ENCODE results near the gene RRAS.
A peak's percentile ranks its signal among the peaks of the same experiment; 100 is the strongest.

- no peak for TF ChIP-seq CTCF (IDR thresholded peaks at IDR 0.05; ENCODE audit: insufficient read depth, low read length)
- TF ChIP-seq POLR2AphosphoS5 (IDR thresholded peaks at IDR 0.05; ENCODE audit: low read depth): peak; percentile 58
- no peak for TF ChIP-seq REST (IDR thresholded peaks at IDR 0.05; ENCODE audit: insufficient replicate concordance, low read depth)
- no peak for TF ChIP-seq GABPA (IDR thresholded peaks at IDR 0.05; ENCODE audit: low read depth)
These were observed 8.8 kb downstream of the RRAS start for GRCh38 chr19:49631014-49631588.
